ENCODE results near the gene CARS2. TPM values are rescaled to one million over a fixed set of nuclear protein-coding genes. Genes with fewer than 3 reads are reported as not detected.

CARS2 gene
- polyA plus RNA-seq, 1 donor from 2014 or later, result 68.5 TPM

DNA sequence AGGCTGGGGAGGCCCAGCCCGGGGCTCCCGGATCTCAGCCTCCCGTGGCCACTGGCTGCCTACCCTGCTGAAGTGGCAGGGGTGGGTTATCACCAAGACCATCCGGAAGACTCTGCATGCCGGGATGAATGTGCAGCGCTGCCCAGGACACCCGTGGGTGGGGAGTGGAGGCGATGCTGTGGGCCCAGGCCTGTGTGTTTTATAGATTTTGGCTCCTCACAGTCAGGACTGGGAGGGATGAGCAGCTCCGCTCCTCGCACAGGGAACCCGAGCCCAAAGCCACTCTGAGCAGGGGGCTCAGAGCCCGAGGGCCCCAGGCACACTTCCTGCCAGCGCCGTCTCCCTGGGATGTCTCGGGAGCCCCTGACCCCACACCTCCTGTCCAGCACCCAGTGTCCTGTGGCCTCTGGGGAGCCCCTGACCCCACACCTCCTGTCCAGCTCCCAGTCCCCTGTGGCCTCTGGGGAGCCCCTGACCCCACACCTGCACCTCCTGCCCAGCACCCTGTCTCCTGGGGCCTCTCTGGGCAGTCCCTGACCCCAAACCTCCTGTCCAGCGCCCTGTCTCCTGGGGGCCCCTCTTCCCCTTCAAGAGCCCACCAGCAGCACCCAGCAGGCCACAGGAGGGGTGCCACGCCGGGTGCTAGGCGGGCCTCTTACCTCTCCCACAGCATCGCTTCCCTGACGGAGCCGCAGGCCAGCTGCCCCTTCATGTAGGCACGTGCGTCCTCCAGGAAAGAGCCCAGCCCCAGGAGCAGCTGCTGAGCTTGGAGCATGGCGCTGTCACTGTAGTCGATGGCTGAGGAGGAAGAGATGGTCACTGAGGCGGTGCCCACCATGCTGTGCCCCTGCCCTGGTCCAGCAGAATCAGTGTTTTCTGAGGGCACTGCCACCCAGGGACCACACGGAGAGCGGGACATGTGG, 59.2 kb downstream of the CARS2 start:
- Mint-ChIP-seq H3K36me3 (peaks cover 4% of the 10 kb centered on the region), H3K4me1 (peaks cover 12 to 15% (median 13%) of the 10 kb centered on the region in 3 donors), H3K4me3 (no peak overlapping the region), H3K9me3 (no peaks in the 10 kb centered on the region), H3K27ac (peak overlapping the region in 1 of 3 donors; percentile 81), H3K27me3 (no peaks in the 10 kb centered on the region)

DNA sequence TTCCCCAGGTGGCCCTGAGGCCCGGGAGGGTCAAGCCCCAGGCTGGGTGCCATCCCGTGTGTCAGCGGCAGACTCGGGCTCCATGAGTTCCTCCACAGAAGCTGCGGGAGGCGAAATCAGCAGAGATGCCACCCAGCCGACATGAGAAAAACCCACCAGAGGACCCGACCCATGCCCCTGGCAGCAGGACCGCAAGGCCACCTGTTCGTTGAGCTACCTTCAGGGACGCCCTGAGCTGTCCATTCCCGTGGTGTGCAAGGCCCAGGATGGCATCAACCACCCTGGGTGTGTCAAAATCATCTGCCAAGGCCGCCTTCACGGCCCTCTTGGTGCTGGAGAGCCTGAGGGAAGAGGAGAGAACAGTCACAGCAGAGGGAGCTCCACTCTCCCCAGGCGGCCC, 60.2 kb downstream of the CARS2 start:
- Mint-ChIP-seq H3K9me3 (no peaks in the 10 kb centered on the region), H3K27ac (no peak overlapping the region), H3K4me3 (no peak overlapping the region), H3K4me1 (peaks cover 9 to 12% (median 12%) of the 10 kb centered on the region in 3 donors), H3K27me3 (no peaks in the 10 kb centered on the region), H3K36me3 (peaks cover 3% of the 10 kb centered on the region)

DNA sequence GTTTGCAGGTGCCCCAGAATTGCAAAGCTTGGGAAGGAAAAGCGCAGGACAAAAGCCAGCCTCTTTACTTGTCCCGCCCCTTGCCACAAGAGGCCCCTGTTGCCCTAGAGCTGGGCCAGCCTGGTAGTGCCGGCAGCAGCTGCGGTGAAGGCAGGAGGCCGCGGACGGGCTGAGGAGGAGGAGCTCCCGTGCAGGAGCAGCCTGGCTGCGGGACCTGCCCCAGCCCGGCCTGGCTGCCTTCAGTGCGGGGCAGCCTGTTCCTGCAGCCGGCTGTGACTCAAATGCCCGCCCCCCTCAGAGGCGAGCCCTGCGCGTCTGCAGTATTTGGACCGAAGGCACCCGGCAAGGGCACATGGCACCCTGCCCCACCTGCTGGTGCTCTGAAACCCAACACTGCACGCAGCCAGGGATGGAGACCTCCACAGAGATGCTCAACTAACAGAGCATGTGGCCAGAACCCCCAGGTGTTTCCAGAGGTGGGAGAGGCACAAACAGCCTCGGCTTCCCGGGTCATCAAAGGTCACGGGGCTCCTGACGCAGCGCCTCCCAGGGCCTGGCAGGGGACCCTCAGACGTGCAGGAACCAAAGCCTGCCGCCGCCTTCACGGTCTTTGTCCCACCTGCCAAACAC, 60.9 kb downstream of the CARS2 start:
- peaks cover 9 to 13% (median 12%) of the 10 kb centered on the region in 3 donors for H3K4me1 Mint-ChIP-seq
- H3K27ac Mint-ChIP-seq, result no peak overlapping the region
- no peaks in the 10 kb centered on the region for H3K27me3 Mint-ChIP-seq
- H3K36me3 Mint-ChIP-seq, result peaks cover 2% of the 10 kb centered on the region
- peak overlapping the region in 2 of 4 donors; percentile 12 to 79 for H3K4me3 Mint-ChIP-seq
- H3K9me3 Mint-ChIP-seq, result no peaks in the 10 kb centered on the region

DNA sequence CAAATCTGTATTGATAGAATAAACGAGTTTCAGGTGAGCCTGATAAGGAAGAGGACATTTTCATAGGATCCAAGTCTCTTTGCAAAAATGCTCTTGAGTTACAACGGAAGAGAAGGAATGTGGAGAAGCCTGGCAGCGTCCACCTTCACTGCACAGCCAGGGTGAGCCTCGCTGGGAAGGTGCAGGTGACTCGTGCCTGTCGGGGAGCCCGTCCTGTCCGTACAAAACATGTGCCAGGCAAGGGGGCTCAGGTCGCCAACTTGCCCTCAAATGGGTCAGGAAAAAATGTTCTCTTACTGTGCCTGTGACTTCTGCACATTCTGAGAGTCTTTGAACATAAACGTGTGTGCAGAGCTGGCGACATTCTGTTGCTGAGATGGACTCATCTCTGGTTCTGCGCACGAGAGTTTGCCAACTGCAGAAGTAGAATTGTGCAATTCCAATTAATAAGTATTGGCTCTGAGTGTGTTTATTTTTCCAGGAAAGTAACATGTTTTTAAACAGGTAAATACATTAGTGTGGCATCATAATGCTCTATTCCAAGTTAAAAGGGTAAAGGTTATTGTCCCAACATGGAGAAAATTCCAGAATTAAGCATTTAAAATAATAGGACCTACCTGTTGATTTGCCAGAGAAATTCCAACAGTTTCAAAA, 62.0 kb downstream of the CARS2 start:
- Mint-ChIP-seq H3K4me3 (no peak overlapping the region), H3K27me3 (no peaks in the 10 kb centered on the region), H3K9me3 (no peaks in the 10 kb centered on the region), H3K27ac (peak overlapping the region in 1 of 3 donors; percentile 62), H3K4me1 (peaks cover 9 to 13% (median 12%) of the 10 kb centered on the region in 3 donors), H3K36me3 (no peaks in the 10 kb centered on the region)

DNA sequence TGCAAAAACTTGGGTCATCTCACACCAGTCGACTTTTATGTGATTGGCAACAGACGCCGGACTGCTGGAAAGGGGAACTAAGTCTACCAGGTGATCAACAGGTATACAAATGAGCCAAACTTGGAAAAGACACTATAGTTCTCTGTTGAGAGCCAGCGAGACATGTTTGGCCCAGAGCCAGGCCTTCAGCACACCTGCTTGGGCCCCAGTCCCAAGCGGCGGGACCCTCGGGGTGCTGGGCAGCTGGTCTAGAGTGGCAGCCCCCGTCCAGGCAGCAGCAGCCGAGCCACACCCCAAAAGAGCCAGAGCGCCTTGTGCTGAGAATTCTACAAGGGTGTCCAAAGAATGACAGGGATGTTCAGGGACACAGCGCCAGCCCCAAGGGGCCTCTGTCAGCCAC, 62.6 kb downstream of the CARS2 start:
- Mint-ChIP-seq H3K9me3 (no peaks in the 10 kb centered on the region), H3K27me3 (no peaks in the 10 kb centered on the region), H3K4me1 (peaks cover 9 to 13% (median 12%) of the 10 kb centered on the region in 3 donors), H3K27ac (peak overlapping the region in 1 of 3 donors; percentile 23), H3K4me3 (no peak overlapping the region), H3K36me3 (no peaks in the 10 kb centered on the region)

DNA sequence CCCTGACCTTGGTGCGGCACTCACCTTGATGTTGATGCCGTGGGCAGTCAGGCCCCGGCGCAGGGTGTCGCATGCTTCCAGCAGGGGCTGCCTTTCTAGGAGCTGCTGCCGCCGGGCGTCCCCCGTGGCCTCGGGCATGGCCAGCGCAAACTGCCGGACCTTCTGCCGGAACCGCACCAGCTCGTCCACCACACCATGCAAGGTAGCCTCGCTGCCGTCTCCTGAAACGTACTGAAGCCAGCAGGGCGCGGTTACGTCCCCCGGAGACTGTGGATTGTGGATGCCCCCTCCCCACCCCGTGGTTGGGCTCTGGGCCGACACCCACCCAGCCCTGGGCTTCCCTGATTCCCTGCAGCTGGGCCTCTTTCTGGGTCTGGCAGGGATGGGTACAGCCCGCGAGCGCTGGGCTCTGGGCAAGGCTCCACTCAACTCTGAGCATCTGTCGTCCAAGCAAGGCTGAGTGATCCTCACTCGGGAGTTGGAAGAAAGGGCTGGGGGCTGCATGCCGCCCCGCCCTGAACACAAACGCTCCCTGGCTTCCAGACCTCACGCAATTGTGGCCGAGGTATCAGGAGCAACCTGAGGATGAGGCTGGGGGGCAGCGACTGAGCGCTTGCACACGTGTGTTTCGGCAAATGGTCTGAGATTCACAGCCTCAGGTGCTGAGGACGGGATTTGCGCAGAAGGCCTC, 63.5 kb downstream of the CARS2 start:
- no peaks in the 10 kb centered on the region for H3K9me3 Mint-ChIP-seq
- peaks cover 3 to 6% (median 5%) of the 10 kb centered on the region in 3 donors for H3K4me1 Mint-ChIP-seq
- H3K4me3 Mint-ChIP-seq, result no peak overlapping the region
- H3K36me3 Mint-ChIP-seq, result no peaks in the 10 kb centered on the region
- H3K27ac Mint-ChIP-seq, result no peak overlapping the region
- no peaks in the 10 kb centered on the region for H3K27me3 Mint-ChIP-seq

DNA sequence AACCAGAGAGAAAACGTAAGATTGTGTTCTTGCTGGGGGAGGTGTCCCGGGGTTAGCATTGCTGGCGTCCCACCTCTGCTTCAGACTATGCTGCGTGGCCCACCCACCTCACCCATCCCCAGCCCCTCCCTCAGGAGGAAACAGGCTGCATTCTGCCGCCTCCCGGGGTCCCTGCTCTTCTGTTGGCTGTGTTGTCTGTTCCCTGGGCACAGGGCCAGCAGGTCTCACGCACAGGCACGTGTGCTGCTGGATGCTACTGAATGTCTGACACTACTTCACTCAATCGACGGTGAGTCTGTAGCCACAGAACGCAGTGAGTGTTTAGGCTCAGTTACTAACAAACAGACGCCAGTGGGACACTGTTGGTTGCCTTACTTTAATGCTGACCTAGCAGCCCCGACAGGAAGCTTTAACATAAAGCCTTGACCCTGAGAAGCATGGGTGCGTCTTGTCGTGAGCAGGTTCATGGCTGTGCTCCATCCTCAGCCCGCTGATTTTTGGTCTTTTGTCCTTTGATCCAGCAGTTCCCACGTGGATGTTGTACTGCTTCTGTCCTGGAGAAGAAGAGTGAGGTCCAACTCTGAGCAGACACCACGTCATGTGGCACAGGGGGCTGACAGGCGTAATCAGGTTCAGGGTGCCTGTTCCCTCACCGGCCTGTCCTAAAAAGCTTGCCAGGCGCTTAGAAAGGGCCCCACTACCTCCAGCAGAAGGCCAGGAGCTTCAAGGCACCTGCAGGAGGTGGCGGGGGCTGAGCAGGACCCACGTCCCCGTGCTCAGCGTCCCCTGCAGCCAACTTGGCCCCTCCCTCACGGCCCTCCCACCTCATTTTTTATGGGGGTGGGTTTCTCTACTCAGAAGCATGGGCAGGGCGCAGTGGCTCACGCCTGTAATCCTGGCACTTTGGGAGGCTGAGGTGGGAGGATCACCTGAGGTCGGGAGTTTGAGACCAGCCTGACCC, 64.6 kb downstream of the CARS2 start:
- H3K4me1 Mint-ChIP-seq, result peaks cover 3 to 6% (median 6%) of the 10 kb centered on the region in 3 donors
- H3K27me3 Mint-ChIP-seq, result no peaks in the 10 kb centered on the region
- H3K4me3 Mint-ChIP-seq, result no peak overlapping the region
- no peak overlapping the region for H3K27ac Mint-ChIP-seq
- H3K9me3 Mint-ChIP-seq, result no peaks in the 10 kb centered on the region
- H3K36me3 Mint-ChIP-seq, result no peaks in the 10 kb centered on the region

DNA sequence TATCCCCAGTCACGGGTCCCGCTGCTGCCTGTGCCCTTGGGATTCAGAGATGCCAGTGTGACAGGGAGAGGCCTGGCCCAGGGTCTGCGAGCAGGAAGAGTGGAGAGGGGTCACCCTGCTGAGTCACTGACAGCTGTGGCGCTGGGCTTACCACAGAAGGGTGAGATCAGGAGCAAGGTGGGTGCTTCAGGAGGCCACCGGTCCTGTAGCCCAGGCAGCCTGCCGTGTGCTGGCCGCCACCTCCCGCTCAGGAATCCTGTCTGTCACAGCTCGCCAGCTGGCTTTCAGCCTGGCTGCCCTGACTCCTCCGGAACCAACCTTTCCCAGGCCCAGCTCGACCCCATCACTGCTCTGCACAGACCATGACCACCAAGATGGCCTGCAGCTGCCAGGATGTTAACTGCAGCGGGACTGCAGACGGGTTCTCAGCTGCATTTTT, 65.3 kb downstream of the CARS2 start:
- no peaks in the 10 kb centered on the region for H3K36me3 Mint-ChIP-seq
- H3K9me3 Mint-ChIP-seq, result no peaks in the 10 kb centered on the region
- H3K27ac Mint-ChIP-seq, result no peak overlapping the region
- H3K27me3 Mint-ChIP-seq, result no peaks in the 10 kb centered on the region
- no peak overlapping the region for H3K4me3 Mint-ChIP-seq
- H3K4me1 Mint-ChIP-seq, result peaks cover 3 to 6% (median 6%) of the 10 kb centered on the region in 3 donors

DNA sequence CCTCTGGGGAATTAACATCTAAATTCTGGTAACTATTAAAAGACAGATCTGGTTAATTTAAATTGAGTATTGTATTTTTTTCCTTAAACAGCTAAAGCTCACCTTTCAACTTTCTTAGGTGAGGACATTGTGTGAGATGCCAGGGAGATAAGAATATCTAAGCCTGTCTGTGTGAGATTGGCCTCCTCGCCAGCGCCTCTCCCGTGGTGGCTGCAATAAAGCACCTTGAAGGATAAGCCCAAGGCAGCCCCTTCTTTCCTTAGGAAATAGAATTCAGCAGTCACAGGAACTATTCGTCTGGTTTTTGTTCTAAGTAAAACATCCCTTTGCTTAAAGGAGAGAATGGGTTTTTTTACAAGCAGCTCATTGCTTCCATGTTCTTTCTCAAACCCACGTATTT, 66.0 kb downstream of the CARS2 start:
- no peaks in the 10 kb centered on the region for H3K27me3 Mint-ChIP-seq

DNA sequence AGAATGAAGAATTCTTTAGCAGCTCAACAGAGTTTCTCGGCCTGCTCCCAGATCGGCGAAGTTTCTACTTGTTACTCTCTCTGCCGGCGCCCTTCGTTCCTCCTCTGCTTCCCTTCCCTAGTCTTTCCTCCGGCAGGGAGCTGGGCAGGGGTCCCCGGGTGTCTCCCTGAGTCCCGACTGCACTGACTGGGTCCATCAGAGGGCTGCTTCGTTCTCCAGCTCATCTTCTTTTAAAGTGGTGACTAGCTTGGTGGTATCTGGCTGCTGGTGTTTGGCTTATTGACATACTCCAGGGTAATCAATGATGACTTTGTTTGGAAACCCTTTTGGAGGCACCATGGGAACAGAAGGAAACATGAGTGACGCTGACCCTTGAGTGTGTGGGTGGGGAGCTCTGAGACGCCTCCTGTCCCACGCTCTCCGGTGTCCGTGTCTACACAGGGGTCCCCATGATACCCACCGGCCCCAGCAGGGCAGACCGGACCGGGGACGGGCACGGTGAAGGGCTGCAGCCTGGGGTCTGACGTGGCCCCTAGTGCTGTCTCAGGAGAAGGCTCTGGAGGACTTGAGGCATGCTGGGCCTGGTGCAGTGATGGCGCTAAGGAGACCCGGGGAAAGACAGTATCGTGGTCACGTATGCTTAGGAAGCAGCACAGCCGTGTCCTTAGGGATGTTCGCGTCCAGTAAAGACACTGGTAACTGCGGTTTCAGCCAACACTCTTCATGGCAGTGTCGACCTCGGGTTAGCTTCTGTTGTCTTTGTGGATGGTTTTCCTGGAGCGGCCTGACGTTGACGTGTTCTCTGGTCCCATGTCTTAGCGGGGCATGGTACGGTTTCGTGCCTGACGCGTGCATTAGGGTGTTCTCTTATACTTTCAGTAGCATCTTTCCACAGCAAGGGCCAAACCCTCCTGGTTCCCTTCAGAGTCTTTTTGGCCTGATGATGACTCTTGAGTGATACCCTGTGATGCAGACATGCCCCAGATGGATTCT, 66.8 kb downstream of the CARS2 start:
- peaks cover 0 to 3% (median 3%) of the 10 kb centered on the region in 3 donors for H3K4me1 Mint-ChIP-seq
- no peaks in the 10 kb centered on the region for H3K36me3 Mint-ChIP-seq

More for the DNA sequence above, 66.0 kb downstream of the CARS2 start:
- no peak overlapping the region for H3K4me3 Mint-ChIP-seq
- H3K36me3 Mint-ChIP-seq, result no peaks in the 10 kb centered on the region
- H3K9me3 Mint-ChIP-seq, result no peaks in the 10 kb centered on the region
- peak overlapping the region in 1 of 3 donors; percentile 59 for H3K27ac Mint-ChIP-seq
- H3K4me1 Mint-ChIP-seq, result peaks cover 3 to 6% (median 6%) of the 10 kb centered on the region in 3 donors

DNA sequence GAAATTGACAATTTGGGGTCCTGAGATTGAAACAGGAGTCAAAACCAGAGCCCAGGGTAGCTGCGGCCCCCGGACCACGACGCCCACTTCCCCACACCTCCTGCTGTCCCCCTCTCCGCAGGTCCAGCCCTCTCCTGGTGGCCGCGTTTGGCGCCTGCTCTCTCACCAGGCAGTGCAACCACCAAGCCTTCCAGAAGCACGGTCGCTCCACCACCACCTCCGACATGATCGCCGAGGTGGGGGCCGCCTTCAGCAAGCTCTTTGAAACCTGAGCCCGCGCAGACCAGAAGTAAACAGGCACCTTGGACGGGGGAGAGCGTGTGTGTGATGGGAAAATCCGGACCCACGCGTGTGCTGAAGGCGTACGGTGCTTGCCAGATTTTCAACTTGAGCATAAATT, 67.7 kb downstream of the CARS2 start:
- Mint-ChIP-seq H3K27me3 (no peaks in the 10 kb centered on the region), H3K4me1 (peaks cover 0 to 3% (median 2%) of the 10 kb centered on the region in 3 donors), H3K27ac (peak overlapping the region in 1 of 3 donors; percentile 81), H3K36me3 (no peaks in the 10 kb centered on the region), H3K9me3 (no peaks in the 10 kb centered on the region), H3K4me3 (no peak overlapping the region)

More for the DNA sequence above, 66.8 kb downstream of the CARS2 start:
- H3K27me3 Mint-ChIP-seq, result no peaks in the 10 kb centered on the region
- no peaks in the 10 kb centered on the region for H3K9me3 Mint-ChIP-seq
- H3K4me3 Mint-ChIP-seq, result no peak overlapping the region
- H3K27ac Mint-ChIP-seq, result no peak overlapping the region

DNA sequence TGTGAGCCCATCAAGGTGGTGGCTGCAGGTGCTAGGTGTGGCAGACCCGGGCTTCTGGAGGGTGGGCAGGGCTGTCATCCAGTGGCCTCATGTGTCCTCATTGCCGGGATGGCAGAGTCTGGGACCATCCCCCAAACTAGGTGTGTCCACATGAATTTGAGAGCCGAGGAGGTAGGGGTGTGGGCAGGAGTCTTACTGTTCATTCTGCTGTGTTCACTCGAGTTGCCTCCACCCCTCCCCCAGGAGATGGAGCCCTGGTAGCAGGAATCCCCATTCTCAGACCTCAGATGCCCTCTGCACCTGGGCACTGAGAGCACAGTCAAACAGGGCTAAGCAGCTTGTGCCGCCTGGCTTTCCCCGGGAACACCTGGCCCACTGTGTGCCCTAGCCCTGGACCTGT, 68.2 kb downstream of the CARS2 start:
- Mint-ChIP-seq H3K27me3 (no peaks in the 10 kb centered on the region), H3K27ac (peak overlapping the region in 1 of 3 donors; percentile 81), H3K9me3 (no peaks in the 10 kb centered on the region), H3K4me3 (no peak overlapping the region), H3K4me1 (peaks cover 0 to 3% (median 0%) of the 10 kb centered on the region in 3 donors), H3K36me3 (no peaks in the 10 kb centered on the region)

DNA sequence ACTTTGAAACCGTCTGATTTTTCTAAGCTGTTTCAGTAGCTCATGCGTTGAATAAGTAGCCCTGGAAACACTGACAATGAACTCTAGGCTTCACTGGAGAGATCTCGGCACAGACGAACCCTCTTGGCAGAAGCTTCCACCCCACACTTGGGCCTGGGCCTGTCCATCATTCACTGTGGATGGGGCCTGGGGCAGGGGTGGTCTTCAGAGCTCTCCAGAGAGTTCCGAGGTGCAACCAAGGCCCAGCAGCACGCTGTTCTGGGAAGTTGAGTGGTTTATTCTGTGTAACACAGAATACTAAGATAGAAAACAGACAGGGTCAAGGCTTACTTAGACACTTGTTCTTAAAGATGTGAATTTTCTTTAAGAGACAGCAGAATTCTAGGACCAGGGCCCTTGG, 68.6 kb downstream of the CARS2 start:
- Mint-ChIP-seq H3K27ac (no peak overlapping the region), H3K4me3 (no peak overlapping the region), H3K36me3 (no peaks in the 10 kb centered on the region), H3K9me3 (no peaks in the 10 kb centered on the region), H3K4me1 (peaks cover 0 to 3% (median 0%) of the 10 kb centered on the region in 3 donors), H3K27me3 (no peaks in the 10 kb centered on the region)

All from IgD-negative memory B cell (primary cell).